CD1c-positive myeloid dendritic cell (primary cell): Measurements from ENCODE around the gene TM4SF1.

Source experiments
- DNase-seq: peaks from one replicate; pipeline ENCODE4 v3.0.0-alpha.2; 2016; ENCODE audit errors: extremely low spot score

The TM4SF1 gene

GRCh38 chr3:149377408-149378364 is at the start of gene TM4SF1:
Gene TM4SF1, minus strand, starts transcription at chr3:149377649. Its CDS starts 102 bp downstream, at chr3:149377547.
- DNase-seq = no peak

- DNase-seq = no peak
Measured at GRCh38 chr3:149426325-149426724, 48.9 kb upstream of the TM4SF1 start.

GRCh38 chr3:149424918-149425317 is 47.5 kb upstream of the TM4SF1 start:
- DNase-seq = peak; percentile 26

- DNase-seq = no peak
Measured at GRCh38 chr3:149421764-149422163, 44.3 kb upstream of the TM4SF1 start.

GRCh38 chr3:149419816-149420215 is 42.4 kb upstream of the TM4SF1 start:
- no peak for DNase-seq

- DNase-seq = no peak
Measured at GRCh38 chr3:149417727-149418126, 40.3 kb upstream of the TM4SF1 start.

- no peak for DNase-seq
Measured at GRCh38 chr3:149417174-149417573, 39.7 kb upstream of the TM4SF1 start.

GRCh38 chr3:149415484-149415883 is 38.0 kb upstream of the TM4SF1 start:
- no peak for DNase-seq

- no peak for DNase-seq
Measured at GRCh38 chr3:149414557-149415231, 37.2 kb upstream of the TM4SF1 start.

- no peak for DNase-seq
Measured at GRCh38 chr3:149411583-149411982, 34.1 kb upstream of the TM4SF1 start.

GRCh38 chr3:149409351-149409750 is 31.9 kb upstream of the TM4SF1 start:
- no peak for DNase-seq

GRCh38 chr3:149407898-149408297 is 30.4 kb upstream of the TM4SF1 start:
- DNase-seq = no peak

GRCh38 chr3:149406244-149406752 is 28.8 kb upstream of the TM4SF1 start:
- DNase-seq = no peak

GRCh38 chr3:149403443-149403842 is 26.0 kb upstream of the TM4SF1 start:
- DNase-seq = no peak

- no peak for DNase-seq
Measured at GRCh38 chr3:149402481-149402880, 25.0 kb upstream of the TM4SF1 start.

- DNase-seq = peak; percentile 50
Measured at GRCh38 chr3:149401926-149402310, 24.5 kb upstream of the TM4SF1 start.

- peak; percentile 4 for DNase-seq
Measured at GRCh38 chr3:149401212-149401925, 23.9 kb upstream of the TM4SF1 start.

- DNase-seq = no peak
Measured at GRCh38 chr3:149400645-149401044, 23.2 kb upstream of the TM4SF1 start.

GRCh38 chr3:149398296-149398695 is 20.8 kb upstream of the TM4SF1 start:
- no peak for DNase-seq

GRCh38 chr3:149397528-149397927 is 20.1 kb upstream of the TM4SF1 start:
- no peak for DNase-seq

GRCh38 chr3:149396476-149396875 is 19.0 kb upstream of the TM4SF1 start:
- DNase-seq = no peak
